ENCODE measurements around the gene FHL2. TPM values are rescaled to one million over a fixed set of nuclear protein-coding genes. Genes with fewer than 3 reads are reported as not detected.
A peak's percentile ranks its signal among the peaks of the same experiment; 100 is the strongest.

FHL2 gene
- polyA plus RNA-seq, 6 donors from 2014 or later: 0.05 to 0.39 (median 0.24) TPM; not detected in 2

DNA sequence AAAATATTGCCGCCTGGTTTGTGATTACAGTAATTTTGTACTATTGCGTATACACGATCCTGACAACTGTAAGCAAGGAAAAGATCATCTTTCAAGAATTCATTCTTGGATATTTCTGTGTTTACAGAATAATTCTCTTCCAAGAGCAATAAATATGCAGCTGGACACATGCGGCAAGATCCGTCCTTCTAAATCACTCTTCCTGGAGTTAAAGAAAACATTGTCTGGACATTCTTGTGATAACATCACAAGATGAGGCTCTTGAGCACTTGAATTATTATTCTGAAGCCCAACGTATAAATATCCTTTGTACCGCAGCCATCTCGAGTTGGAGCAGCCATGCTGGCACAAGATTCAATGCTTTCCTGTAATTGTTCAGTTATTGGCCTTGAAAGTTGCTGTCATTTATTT is 9.9 kb downstream of the FHL2 start:
- peaks cover 0 to 7% (median 0%) of the 10 kb centered on the region in 7 donors for H3K9me3 Mint-ChIP-seq
- H3K27me3 Mint-ChIP-seq: peaks cover 0 to 49% (median 21%) of the 10 kb centered on the region in 3 donors
- DNase-seq (no peak), ATAC-seq (ENCODE audit: low read depth in 2 of 2) (no peak)
- no peak overlapping the region for H3K4me3 Mint-ChIP-seq
- H3K27ac Mint-ChIP-seq: peak overlapping the region in 1 of 6 donors; percentile 26
- H3K4me1 Mint-ChIP-seq: no peaks in the 10 kb centered on the region
- no peaks in the 10 kb centered on the region for H3K36me3 Mint-ChIP-seq

DNA sequence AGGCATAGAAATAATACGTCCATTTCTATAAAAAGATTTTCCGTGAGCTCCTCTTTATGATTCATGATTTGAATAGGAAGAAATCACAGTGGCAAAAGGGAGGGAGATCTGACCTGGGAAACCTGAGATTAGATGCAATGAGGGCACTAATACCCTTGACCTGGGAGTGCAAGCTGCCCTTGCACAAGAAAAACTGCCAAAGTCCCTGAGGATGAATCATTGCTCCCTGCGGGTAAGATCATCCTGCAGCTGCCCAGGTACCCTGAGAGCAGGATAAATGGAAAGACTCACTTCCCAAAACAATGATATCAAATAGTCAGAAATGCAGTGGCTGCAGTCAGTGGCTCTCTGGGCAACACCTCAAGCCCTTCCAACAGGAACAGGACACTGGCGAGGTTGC is 11.6 kb downstream of the FHL2 start:
- no peak overlapping the region for H3K27ac Mint-ChIP-seq
- no peak for ATAC-seq (ENCODE audit: low read depth in 2 of 2)
- H3K9me3 Mint-ChIP-seq: peaks cover 0 to 7% (median 0%) of the 10 kb centered on the region in 7 donors
- H3K4me3 Mint-ChIP-seq: no peak overlapping the region
- H3K27me3 Mint-ChIP-seq: peaks cover 0 to 32% (median 22%) of the 10 kb centered on the region in 3 donors
- no peaks in the 10 kb centered on the region for H3K4me1 Mint-ChIP-seq
- DNase-seq: no peak
- H3K36me3 Mint-ChIP-seq: no peaks in the 10 kb centered on the region

DNA sequence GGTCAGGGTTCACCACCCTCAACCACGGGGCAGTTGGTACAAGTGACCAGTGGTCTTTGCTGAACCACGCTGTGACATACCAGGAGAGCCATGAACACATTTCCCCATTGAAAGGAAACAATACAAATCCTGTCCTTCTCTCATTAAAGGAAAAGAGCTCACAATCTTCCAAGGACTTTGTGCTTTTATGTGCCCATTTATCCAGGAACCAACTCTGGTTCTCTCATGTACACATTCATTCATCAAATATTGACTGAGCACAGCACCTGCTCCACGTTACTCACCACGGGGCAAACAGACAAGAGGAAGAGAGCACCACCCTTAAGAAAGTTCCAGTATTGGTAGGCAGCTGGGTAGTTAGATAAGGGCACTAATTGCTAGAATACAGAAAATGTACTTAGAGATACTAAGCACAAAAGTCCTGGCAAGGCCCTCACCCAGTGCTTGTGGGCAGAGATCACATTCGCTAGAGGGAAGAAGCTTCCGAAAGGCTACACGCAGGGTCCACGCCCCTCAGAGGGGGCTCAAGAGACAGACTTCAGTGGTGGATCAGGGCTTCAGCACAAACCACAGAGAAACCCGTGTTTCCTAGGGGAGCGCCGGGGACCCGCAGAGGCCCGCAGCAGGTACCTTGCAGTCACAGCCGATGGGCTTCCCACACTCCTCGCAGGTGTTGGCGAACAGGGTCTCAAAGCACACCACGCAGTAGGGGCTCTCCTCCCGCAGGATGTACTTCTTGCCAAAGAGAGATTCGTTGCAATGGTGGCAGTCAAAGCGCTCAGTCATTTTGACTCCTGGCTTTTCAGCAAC is 12.9 kb downstream of the FHL2 start:
- H3K36me3 Mint-ChIP-seq: no peaks in the 10 kb centered on the region
- no peak overlapping the region for H3K27ac Mint-ChIP-seq
- no peaks in the 10 kb centered on the region for H3K4me1 Mint-ChIP-seq
- no peak overlapping the region for H3K4me3 Mint-ChIP-seq
- H3K27me3 Mint-ChIP-seq: peaks cover 0 to 26% (median 19%) of the 10 kb centered on the region in 3 donors
- no peak for ATAC-seq (ENCODE audit: low read depth in 2 of 2)
- DNase-seq: no peak
- H3K9me3 Mint-ChIP-seq: peaks cover 0 to 7% (median 0%) of the 10 kb centered on the region in 7 donors

DNA sequence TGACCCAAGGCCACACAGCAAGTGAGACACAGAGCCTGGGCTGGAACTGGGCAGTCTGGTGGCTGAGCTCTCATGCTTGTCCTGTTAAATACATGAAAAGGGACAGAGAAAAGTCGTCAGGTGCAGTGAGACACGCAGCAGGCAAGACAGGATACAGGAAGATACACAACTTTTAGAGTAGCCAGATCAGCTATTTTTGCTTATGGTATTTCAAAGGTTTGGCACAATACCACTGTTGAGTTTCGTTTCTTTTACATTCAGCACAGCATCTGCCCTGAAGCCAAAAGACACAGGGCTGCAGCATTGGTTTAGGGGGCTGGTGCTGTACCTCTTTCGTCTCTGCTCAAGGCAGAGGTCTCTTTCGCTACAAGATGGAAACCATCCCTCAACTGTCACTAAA is 14.0 kb downstream of the FHL2 start:
- Mint-ChIP-seq H3K36me3 (no peaks in the 10 kb centered on the region), H3K4me3 (no peak overlapping the region), H3K9me3 (peaks cover 0 to 7% (median 0%) of the 10 kb centered on the region in 7 donors), H3K4me1 (no peaks in the 10 kb centered on the region), H3K27ac (no peak overlapping the region), H3K27me3 (peaks cover 2 to 26% (median 19%) of the 10 kb centered on the region in 3 donors)
- DNase-seq (no peak), ATAC-seq (ENCODE audit: low read depth in 2 of 2) (no peak)

DNA sequence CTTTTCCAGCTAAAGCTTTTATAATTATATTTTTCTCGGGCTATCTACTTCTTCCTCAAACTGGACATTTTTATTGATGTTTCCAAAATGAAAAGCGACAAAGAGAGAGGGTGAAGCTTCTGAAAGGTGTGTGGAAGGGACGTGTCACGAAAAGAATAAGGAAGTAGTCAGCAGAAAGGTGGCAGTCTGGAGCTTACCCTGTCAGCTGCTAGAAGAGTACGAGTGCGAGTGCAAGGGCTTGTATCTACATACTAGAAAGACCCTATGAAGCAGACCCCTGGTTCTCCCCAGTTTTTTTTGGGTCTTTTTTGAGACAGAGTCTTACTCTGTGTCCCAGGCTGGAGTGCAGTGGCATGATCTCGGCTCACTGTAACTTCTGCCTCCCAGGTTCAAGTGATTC is 14.6 kb downstream of the FHL2 start:
- no peak for ATAC-seq (ENCODE audit: low read depth in 2 of 2)
- H3K9me3 Mint-ChIP-seq: peaks cover 0 to 7% (median 0%) of the 10 kb centered on the region in 7 donors
- no peak overlapping the region for H3K27ac Mint-ChIP-seq
- H3K4me1 Mint-ChIP-seq: no peaks in the 10 kb centered on the region
- H3K36me3 Mint-ChIP-seq: no peaks in the 10 kb centered on the region
- H3K4me3 Mint-ChIP-seq: no peak overlapping the region
- peaks cover 8 to 26% (median 19%) of the 10 kb centered on the region in 3 donors for H3K27me3 Mint-ChIP-seq
- no peak for DNase-seq

DNA sequence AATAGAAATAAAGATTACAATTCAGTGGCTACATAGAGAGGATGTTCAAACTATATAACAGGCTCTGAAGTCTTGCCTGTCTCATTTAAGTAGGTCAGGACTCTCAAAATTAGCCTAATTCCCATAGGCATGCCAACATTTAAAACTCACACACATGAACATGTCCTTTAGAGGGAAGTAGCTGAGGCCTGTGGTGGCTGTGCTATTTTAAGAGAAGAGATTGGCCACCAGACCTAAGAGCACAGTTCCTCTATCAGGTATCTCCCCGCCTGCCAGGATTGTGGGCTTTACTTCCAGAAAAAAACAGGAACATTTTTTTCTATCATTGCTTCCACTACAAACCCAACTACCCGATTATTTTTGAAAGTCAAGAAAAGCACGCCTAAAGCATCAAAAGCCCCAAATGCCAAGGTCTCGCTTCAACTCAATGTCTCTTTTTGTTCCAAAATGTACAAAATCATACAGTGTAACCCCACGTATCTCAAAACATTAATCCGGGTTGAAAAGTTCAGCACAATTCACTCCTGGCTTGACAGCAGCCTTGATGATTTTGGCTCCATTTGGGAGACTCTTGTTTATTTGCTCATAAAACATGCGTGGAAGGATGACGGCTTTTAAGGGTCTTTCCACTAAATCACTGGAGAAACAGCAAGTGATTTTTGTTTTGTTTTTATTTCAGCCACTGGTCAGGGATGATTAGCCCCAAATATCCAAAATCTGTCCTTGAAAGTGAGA is 15.3 kb downstream of the FHL2 start:
- no peak overlapping the region for H3K27ac Mint-ChIP-seq
- H3K9me3 Mint-ChIP-seq: peaks cover 0 to 7% (median 0%) of the 10 kb centered on the region in 7 donors
- no peaks in the 10 kb centered on the region for H3K36me3 Mint-ChIP-seq
- no peak for ATAC-seq (ENCODE audit: low read depth in 2 of 2)
- no peak overlapping the region for H3K4me3 Mint-ChIP-seq
- peaks cover 8 to 26% (median 19%) of the 10 kb centered on the region in 3 donors for H3K27me3 Mint-ChIP-seq
- no peak for DNase-seq
- no peaks in the 10 kb centered on the region for H3K4me1 Mint-ChIP-seq

DNA sequence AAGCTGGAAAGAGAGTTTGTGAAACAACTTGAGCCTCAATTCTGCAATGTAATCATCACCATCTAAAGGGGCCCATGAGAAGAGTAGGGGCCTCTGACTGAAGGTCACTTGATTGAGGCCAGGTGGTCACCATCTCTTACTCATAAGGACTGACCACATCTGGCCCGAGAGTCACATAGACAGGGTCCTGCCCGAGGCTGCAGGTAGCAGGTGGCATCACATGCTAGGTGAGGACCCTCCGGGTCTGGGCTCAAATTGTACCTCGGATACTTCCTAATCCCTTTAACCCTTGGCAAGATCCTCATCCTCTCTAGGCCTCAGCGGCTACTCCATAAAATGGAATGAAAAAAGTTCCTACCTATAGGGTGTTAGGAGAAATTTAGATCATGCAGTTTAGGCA is 16.7 kb downstream of the FHL2 start:
- Mint-ChIP-seq H3K9me3 (no peaks in the 10 kb centered on the region), H3K36me3 (no peaks in the 10 kb centered on the region), H3K4me1 (no peaks in the 10 kb centered on the region), H3K27me3 (peaks cover 8 to 17% (median 16%) of the 10 kb centered on the region in 3 donors), H3K27ac (no peak overlapping the region), H3K4me3 (no peak overlapping the region)
- no peak for ATAC-seq (ENCODE audit: low read depth in 2 of 2)
- DNase-seq: no peak

DNA sequence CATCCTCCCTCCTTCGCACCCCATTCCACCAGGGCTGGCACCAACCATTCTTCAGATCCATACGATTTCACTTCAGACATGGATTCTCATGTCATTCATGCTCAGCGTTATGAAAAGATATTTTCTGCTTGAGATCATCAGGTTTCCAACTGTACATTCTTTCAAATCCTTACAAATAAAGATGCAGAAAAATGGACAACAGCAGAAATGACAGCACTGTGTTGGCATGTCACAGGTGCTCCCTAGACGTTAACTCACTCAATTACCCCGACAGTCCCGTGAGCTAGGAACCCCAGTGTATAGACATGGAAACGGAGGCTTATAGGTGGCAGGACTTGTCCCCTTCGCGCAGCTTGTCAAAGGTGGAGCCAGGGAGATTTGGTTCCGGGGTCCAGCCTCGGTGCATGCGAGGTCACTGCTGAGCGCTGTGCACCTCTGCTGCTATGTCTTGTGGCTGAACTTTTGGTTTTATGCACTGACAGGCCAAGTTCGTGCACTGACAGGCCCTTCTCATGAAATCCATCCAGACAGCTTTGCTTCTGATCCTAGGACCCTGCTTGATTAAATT is 17.7 kb downstream of the FHL2 start:
- ATAC-seq (ENCODE audit: low read depth in 2 of 2) (no peak), DNase-seq (no peak)
- Mint-ChIP-seq H3K4me3 (no peak overlapping the region), H3K27ac (no peak overlapping the region), H3K36me3 (no peaks in the 10 kb centered on the region), H3K4me1 (no peaks in the 10 kb centered on the region), H3K27me3 (peaks cover 8 to 21% (median 13%) of the 10 kb centered on the region in 3 donors), H3K9me3 (no peaks in the 10 kb centered on the region)

DNA sequence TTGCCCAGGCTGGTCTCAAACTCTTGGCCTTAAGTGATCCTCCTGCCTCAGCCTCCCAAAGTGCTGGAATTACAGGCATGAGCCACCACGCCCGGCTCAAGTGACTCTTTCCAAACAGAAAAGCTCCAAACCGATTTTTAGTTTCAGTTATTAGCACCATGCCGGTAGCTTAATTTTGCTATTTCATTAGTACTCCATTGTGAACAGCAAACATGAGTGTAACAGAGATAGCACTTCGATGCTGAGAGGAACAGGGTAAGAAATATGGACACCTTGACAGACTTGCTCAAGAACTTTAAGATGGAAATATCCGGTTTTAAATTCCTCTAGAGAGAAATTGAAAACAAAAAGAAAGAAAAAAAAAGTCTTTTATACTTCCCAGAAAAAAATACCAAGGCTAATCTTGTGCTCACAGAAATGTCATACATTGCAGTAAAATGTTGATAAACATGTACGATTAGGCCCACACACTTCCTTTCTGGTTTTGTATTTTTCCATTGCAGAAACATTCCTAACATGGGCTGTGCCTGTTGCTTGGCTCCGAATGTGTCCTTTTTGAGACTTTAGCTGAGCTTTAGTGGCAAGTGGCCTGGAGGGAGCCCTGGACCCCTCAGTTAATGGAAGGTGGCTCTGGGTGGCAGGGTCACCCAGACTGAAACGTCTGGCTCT is 18.3 kb downstream of the FHL2 start:
- H3K4me3 Mint-ChIP-seq: no peak overlapping the region
- no peak for DNase-seq
- H3K27ac Mint-ChIP-seq: peak overlapping the region in 1 of 6 donors; percentile 74
- no peaks in the 10 kb centered on the region for H3K36me3 Mint-ChIP-seq
- no peaks in the 10 kb centered on the region for H3K9me3 Mint-ChIP-seq
- H3K4me1 Mint-ChIP-seq: no peaks in the 10 kb centered on the region
- no peak for ATAC-seq (ENCODE audit: low read depth in 2 of 2)
- peaks cover 8 to 15% (median 8%) of the 10 kb centered on the region in 3 donors for H3K27me3 Mint-ChIP-seq

DNA sequence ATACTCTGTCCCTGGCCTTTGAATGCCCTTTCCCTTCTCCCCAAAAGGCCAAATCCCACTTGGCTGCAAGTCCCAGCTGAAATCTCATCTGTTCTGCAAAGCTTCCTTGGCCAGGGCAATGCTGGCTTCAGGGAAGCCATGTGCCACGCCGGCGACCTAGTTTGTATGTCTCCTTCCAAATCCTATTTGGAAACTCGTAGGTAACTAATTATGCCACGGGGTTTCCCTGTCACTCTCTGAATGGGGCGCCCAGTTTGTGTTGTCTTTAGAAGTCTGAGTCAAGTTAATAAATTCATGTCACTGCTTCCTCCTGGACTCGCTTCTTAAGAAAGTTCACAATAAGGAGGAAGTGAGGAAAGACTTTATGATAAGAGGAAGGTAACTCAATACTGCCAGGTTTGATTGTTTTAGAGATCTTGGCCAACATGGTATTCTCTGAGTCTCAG is 19.1 kb downstream of the FHL2 start:
- H3K9me3 Mint-ChIP-seq: no peaks in the 10 kb centered on the region
- no peaks in the 10 kb centered on the region for H3K4me1 Mint-ChIP-seq
- no peak overlapping the region for H3K4me3 Mint-ChIP-seq
- no peak for ATAC-seq (ENCODE audit: low read depth in 2 of 2)
- H3K36me3 Mint-ChIP-seq: no peaks in the 10 kb centered on the region
- peaks cover 6 to 8% (median 7%) of the 10 kb centered on the region in 3 donors for H3K27me3 Mint-ChIP-seq
- DNase-seq: no peak
- no peak overlapping the region for H3K27ac Mint-ChIP-seq

DNA sequence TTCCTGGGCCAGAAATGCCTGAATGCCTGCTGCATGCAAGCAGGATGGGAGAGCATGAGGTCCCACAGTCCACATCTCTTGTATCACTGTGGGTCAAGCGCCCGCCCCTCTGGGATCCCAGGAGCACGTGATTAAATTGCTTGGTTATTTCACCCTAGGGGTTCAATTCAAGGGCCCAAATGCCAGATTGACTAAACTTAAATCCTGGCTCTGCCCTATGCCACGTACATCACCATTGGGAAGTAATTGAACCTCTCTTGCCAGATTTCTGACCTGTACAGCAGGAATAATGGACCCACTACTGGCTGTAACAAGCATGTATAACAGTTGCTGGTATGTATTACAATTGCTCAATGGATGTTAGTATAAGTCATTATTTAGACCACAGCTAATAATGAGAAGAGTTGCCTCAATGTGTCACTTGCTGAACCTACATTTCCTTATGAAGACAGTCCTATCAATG is 19.9 kb downstream of the FHL2 start:
- ATAC-seq (ENCODE audit: low read depth in 2 of 2): no peak

DNA sequence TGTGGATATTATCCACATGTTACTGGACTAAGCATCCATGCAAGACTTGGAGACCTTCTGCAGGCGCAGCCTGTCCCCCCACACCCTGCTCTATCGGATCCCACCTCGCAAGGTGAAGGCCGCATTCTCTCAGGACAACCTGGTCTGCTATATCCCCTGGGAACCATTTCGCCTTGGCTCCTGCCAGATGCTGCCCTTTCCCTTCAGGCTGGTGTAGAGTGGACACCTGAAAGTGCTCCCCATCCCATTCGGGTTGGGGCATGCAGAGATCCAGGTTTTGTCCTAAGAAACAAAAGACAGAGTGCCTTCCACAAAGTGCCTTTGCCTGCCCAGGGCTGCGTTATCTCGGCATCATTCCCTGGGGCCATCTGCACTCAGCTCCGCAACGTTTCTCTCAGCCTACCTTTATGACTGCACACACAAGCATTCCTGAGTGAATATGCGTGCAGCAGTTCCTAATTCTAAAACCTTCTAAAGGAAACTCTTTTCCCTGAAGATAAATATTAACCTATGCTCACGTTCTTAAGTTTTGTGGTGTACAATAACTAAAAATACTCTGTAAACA is 20.5 kb downstream of the FHL2 start:
- H3K4me1 Mint-ChIP-seq: no peaks in the 10 kb centered on the region
- H3K36me3 Mint-ChIP-seq: no peaks in the 10 kb centered on the region
- H3K27ac Mint-ChIP-seq: no peak overlapping the region
- H3K27me3 Mint-ChIP-seq: peaks cover 1 to 8% (median 8%) of the 10 kb centered on the region in 3 donors
- H3K4me3 Mint-ChIP-seq: no peak overlapping the region
- ATAC-seq (ENCODE audit: low read depth in 2 of 2) (no peak), DNase-seq (no peak)
- H3K9me3 Mint-ChIP-seq: no peaks in the 10 kb centered on the region

More for the DNA sequence above, 19.9 kb downstream of the FHL2 start:
- Mint-ChIP-seq H3K27ac (no peak overlapping the region), H3K36me3 (no peaks in the 10 kb centered on the region), H3K4me3 (no peak overlapping the region), H3K9me3 (no peaks in the 10 kb centered on the region), H3K27me3 (peaks cover under 1 to 8% (median 6%) of the 10 kb centered on the region in 3 donors), H3K4me1 (no peaks in the 10 kb centered on the region)
- no peak for DNase-seq

DNA sequence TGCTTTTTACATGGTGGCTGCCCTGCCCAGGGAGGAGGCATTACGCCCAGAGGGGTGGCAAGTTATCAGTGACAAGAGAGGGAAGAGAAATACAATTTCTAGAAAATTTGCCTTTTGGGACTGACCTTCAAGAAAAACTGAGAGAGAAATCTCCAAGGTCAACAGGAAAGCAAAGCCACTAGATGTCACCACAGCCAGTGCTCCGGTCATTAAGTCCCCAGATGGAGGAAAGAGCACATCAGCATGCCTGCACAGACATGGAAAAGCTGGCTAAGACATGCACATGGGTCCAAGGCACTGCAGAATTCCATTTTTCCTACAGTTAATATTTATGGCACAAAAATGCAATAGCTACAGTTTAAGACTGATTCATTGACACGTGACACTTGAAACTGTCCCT is 21.0 kb downstream of the FHL2 start:
- no peaks in the 10 kb centered on the region for H3K36me3 Mint-ChIP-seq
- ATAC-seq (ENCODE audit: low read depth in 2 of 2) (no peak), DNase-seq (no peak)
- no peaks in the 10 kb centered on the region for H3K9me3 Mint-ChIP-seq
- peaks cover 3 to 8% (median 8%) of the 10 kb centered on the region in 3 donors for H3K27me3 Mint-ChIP-seq
- H3K27ac Mint-ChIP-seq: no peak overlapping the region
- H3K4me3 Mint-ChIP-seq: no peak overlapping the region
- no peaks in the 10 kb centered on the region for H3K4me1 Mint-ChIP-seq

Measured in naive B cell (primary cell).